HuH-7 (cell line): ENCODE results near the gene CAMTA1.

Experiments used
- DNase-seq: peaks from one replicate; pipeline ENCODE4 v3.0.0; 2011; ENCODE audit warnings: low spot score

The CAMTA1 gene

DNA sequence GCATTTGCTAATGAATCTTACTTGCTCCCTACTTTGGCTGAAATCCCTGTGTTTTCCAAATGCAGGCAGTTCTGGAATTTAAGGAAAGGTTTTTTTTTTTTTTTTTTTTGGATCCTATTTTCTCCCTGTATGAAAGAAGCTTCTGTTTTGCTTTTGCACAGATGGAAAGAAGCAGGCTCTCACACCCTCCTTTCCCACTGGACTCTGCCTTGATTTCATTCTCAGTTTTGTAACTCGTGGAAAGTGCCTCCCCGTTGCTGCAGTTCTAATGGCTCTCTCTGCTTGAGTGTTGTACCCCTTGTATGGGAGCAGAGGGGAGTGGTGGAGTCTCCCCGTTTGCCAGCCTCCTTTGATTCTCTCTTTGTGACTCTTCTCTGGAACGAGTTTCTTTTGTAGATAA is 291.9 kb downstream of the CAMTA1 start:
- DNase-seq = no peak

DNA sequence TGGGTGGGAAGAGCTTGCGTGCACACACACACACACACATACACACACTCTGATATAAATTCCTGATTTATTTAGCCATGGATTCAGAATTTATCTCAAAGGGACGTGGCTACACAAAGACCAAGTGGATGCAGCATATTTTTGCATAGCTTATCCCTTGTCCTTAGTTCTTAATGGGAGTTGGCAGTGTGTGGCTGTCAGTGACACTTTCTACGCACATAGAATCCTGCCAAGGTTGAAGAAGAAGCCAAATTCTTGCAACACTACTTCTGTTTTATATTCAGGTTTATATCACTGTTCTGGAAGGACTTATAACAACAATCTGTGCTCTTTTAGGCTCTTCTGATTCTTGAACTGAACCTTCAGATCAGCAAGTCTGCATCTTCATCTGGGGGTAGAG is 292.7 kb downstream of the CAMTA1 start:
- DNase-seq = no peak

DNA sequence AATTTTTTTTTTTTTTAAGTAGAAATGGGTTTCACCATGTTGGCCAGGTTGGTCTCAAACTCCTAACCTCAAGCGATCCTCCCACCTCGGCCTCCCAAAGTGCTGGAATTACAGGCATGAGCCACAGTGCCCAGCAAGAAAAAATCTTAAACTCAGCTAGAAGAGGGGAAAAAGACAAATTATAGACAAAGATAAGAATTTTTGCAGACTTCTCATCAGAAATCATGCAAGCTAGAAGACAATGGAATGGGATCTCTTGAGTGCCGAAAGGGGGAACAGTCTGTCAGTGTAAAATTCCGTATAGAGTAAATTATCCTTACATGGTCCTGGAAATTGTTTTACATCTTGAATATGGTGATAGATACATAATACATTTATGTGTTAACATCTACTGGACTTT is 294.4 kb downstream of the CAMTA1 start:
- DNase-seq = no peak

DNA sequence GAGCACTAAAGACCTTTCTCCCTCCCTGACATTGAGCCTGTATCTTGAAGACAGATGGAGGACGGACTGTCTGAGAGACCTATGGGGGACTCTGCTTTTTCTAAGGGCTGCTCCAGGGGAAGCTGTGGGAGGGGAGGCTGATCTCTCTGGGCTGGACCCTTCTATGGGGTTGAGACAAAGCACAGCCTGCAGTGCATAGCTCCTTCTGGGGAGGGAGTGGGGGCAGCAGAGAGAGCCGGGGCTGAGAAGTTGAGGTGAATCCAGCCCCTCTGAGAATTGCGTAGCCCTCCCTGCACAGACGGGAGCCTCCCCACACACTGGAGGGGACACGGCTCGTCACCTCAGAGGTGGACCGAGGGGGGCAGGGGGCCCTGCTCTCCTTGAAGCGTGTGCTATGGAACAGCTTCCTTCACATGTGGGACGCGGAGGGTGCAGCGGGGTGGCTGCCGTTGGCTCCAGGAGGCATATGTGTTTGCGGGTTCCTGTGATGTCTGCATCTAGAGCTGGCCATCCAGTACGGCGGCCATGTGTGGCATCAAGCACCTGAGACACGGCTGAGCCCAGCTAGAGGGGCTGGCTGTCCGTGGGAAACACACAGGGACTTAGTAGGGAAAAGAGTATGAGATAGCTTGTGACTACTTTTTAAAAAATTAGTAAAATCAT is 299.1 kb downstream of the CAMTA1 start:
- DNase-seq = no peak

DNA sequence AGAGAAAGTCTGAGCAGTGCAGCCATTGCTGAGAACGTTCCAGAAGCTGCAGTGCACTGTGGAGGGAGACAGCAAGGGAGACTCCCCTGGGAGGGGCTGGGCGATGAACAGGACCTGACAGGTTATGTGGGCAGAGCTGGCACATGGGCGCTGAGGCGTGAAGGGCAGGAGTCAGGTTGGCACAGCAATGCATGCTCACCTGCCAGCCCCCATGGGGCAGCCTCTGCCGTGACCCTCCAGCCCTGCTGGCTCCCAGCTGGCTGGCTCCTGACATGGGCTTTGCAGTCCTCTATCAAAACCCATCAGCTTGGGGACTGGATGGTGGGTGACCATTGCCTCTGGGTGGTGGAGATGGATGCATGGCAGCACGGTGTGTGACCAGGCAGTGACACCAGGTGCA is 300.3 kb downstream of the CAMTA1 start:
- no peak for DNase-seq

DNA sequence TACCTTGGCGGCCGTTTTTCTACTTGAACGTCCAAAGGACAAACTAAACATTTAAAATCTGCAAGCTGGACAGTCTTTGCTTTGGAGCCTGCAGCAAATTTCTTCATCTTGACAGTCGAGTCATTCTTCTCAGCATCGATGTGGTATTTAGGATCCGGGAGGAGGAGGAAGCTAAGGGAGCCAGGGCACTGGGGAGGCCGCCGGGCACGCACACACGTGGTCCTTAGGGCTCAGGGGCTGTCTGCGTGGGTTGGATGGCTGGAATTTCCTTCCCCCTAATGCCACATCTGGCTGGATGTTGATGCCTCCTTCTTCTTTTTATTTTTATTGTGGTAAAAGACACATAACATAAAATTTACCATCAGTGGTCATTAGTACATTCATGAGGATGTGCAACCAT is 300.9 kb downstream of the CAMTA1 start:
- no peak for DNase-seq

DNA sequence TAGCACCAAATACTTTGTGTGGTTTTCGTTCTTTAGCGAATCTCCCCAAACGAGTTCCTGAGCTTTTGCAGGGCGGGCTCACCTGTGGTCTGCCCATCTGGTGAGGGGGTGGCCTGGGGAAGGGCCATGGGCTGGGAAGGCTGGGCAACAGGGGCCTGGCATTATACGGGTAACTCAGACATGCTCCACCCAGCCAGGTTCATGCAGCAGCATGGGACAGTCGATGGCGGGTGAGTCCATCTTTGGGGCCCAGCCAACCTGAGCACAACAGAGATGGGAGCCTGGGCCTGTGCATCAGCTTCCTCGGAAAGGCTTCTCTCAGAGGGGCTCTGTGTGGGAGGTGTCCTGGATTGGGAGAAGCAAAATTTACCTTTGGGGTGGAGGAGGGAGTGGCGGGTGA is 302.6 kb downstream of the CAMTA1 start:
- DNase-seq = no peak

DNA sequence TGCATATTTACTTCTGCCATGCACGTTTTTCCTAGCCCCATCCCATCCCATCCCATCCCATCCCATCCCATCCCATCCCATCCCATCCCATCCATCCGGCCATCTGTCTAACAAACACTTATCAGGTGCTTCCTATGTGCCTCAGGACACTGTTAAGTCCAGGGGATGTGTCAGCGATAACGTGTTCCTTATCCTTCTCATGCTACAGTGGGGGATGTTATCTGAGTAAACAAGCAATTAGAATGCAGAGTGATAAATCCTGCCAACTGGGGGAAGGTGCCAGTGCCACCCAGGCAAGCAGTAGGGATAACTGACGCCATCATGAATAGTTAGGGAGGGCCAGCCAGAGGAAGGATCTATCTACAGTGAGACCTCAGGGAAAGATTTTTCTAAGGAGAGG is 304.2 kb downstream of the CAMTA1 start:
- DNase-seq = no peak

DNA sequence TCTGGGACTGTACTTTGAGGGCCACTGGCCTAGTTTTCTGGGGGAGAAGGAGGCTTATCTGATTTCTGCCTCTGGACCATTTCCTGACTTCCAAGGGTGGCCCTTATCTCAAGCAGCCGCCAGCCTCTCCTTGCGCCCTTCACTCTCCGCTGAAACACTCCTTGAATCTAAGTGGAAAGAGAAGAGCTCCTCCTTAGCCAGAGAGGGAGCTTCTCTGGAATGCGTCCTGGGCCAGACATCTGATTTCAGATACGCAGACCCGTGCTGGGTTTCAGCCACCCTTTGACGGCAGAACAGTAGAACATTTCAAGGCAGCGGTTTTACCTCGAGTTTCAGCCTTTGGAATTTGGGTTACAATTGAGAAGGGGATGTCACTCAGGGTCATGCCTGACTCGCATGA is 308.0 kb downstream of the CAMTA1 start:
- DNase-seq = no peak

DNA sequence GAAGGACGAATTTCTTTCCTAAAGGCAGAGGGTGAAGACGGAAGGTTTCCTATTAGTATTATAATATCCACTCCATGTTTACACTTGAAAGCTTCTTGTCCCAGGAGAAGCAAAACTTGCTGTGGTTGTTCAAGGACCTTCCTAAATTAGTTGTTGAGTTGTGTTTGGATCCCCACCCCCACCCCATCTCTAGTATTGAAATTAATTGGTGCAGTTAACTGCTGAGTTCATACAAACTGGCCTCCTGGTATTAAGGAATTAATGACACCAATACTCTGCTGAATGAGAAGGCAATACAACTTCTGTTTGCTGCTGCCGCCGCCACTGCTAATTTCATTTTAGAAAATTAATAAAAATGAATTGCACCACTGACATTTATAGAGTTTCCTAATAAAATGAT is 308.8 kb downstream of the CAMTA1 start:
- no peak for DNase-seq

DNA sequence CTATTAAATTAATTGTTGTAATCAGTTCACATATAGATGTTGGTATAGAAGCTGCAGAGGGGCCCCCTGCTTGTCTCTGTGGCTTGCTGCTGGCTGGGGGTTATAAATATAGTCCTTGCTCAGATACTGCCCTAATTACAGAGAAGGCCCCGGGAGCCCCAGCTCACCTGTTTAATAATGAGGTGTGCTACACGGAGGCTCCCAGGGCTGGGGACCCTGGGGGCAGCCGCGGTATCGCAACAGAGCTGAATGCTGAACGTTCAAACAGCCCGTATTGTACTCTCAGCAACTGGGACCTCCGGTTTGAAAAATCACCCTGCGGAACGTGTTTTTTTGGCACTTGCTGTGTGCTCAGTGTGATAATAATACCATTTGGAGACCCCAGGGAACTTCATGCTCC is 309.3 kb downstream of the CAMTA1 start:
- no peak for DNase-seq

DNA sequence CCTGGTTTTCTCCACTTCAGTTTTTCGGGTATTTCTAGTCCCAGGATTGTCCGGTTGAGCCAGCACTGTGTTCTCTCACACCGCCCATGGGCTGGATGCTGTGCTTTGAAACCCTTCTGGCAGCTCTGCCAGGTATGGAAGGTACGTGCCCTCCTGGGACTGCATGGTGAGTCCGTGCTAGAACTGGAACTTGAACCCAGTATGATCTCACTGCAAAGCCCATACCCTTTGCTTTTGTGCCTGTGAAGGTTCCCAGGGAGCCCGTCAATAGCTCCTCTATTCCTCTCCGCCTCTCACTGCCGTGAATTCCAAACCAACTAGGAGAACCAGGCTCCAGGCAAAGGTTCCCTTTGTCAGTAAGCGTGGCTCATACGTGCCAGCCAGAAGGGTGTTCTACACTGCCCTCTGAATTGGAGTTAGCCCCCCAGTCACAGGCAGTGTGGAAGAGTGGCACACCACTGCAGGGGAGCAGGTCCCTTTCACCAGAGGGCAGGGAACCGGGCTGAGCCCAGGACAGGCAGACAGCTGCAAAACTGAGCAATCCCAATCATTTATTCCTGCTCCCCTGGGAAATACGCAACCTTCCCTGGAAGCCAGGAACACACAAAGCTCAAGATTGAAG is 310.2 kb downstream of the CAMTA1 start:
- no peak for DNase-seq

DNA sequence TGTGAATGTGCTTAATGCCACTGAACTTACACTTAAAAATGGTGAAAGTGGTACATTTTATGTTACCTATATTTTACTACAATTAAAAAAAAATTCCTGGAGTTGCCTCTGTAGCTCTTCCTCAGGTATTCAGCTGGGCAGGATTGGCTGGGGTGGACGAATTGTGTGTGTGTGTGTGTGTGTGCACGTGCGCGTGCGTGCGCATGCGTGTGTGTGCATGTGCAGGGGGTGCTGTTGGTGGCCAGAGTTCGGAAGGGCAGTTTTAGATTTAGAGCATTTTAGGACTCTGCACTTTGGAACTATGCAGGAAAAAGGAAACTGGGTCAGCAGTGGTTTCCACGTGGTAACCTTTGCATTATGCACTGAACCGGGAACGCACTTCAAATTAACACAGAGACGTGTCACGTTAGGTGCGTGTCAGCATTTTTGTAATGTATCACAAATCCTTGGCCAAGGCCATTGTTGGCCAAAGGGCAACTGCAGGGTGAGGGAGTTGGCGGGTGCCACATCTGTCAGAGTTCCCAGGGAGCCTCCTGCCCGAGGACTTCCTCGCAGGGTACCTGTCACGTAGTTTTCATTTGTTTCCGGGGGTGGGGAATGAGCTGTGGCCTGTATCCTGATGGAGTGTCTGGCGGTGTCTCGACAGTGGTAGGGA is 312.8 kb downstream of the CAMTA1 start:
- no peak for DNase-seq

DNA sequence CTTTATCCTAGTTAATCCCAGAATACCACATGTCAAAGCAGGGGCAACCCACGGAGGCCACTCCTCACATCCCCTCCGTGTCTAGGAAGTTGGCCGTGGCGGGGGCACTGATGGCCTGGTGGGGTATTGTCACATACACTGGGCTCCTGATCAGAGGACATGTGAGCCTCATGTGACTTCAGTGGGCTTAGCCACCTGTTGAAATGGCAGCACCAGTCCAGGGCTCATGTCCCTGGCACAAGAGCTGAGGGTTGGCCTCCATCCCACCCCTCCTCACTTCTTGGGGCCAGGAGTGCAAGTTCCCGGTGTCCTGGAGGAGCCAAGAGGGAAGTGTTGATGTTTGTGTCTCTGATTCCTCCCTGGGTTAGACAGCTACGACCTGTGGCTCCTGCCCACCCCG is 313.4 kb downstream of the CAMTA1 start:
- no peak for DNase-seq

DNA sequence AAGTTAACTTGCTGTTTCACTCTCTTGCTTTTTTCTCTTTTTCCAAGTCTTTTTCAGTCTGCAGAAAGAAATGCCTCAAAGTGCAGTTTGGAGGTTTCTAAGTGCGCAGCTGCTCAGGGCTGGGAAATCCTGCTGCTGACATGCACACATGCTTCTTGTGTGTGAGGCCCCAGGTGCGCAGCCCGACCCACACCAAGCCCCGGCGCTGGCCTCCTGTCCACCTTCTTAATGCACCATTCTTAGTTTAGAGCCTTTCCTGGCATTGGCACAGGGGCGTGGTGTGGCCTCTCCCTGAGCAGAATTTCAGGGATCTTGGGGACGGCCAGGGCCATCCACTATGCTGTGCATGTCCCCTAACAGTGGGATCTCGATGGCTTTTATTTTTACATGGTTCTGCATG is 315.2 kb downstream of the CAMTA1 start:
- DNase-seq = no peak

DNA sequence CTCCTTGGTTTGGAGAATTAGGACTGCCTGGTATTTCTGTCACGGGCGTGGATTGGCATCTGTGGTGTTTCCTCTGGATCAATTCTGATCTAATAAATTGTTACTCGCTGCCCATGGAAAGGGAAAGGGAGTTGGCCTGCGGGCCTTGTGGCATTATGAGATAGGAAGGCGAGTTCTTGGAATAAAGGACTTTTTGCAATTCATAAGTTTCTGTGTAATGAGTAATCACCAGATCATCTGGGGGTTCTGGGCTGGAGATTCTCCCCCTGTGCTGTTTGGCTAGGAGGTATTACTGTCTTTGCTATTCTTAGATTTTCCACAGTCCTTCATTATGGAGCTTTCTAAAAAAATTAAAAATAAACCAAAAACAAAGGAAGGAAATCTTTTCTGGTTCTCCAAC is 315.9 kb downstream of the CAMTA1 start:
- DNase-seq = no peak

DNA sequence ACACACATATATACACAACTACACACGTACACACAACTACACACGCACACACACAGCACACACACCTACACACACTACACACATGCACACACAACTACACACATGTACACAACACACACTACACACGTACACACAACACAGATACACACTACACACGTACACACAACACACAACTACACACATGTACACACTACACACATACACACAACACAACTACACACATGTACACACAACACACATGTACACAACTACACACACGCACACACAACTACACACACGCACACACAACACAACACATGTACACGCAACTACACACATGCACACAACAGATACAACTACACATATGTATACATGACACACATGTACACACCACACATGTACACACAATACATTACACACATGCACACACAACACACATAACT is 318.1 kb downstream of the CAMTA1 start:
- no peak for DNase-seq

DNA sequence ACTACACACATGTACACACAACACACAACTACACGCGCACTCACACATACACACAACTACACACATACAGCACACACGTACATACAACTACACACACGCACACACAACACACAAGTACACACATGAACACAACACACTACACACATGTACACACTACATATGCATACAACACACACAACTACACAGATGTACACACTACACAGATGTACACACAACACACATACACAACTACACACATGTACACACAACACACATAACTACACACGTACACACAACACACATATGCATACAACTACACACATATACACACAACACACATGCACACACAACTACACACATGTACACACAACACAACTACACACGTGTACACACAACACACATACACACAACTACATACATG is 318.6 kb downstream of the CAMTA1 start:
- no peak for DNase-seq

DNA sequence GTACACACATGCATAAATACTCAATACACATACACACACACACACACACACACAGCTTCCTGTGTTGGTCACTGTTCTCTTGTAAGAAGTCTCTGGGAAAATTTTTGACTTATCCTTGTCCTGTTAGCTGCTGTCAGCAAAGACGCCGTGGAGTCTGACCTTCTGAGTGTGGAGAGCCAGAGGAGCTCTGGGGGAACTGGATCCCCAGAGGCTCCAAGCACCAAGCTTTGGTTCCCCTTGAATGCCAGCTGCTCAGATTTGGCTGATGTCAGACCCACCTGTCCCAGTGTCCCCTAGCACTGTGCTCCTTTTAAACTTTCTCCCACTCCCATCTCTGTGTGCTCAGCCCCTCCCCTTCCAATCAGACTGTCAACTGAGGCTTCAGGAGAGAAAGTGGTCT is 319.1 kb downstream of the CAMTA1 start:
- no peak for DNase-seq

DNA sequence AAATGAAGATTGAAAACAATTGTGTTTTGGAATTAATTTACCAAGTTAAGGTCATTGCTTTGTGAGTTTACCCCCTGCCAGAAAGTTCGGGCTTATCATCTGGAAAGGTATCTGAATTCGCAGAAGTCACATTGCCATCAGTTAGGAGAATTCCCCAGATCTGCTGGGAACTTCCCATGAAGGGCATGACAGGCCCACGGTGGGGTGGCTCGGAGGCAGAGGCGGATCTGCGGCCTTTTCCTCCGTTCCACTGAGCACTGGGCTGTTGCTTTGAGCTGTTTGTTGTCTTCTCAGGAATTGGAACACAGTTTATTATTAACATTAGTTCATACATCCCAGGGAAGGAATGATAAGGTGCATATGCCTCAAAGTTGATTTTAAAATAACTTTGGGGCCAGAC is 320.0 kb downstream of the CAMTA1 start:
- no peak for DNase-seq

DNA sequence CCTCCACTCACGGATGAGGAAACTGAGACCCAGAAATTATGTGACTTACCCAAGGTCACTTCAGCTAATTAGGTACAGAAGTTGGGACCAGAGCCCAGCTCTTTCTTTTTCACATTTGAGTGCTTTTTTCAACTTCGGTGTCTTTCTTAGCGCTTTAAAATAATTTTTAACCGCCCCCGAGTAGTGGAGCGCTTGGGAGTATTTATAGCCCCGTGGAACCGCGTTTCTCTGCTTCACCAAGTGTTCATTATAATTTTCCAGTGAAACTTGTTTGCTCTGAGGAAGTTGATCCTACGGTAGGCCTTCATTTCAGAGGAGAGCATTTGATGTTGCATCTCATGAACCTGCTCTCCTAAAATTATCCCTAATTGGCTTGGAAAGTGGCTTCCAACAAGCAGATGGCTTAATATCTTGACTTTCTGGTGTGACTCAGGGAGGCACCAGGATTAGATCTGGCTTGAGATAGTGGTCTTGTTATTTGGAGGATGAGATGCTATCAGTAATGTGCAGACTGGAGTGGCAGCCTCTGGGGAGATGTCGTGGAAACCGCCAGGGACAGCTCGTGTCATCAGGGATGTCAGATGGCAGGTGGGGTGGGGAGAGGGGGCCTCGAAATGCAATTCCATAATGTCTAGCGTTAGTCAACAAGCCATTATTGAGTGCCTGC is 321.3 kb downstream of the CAMTA1 start:
- no peak for DNase-seq

DNA sequence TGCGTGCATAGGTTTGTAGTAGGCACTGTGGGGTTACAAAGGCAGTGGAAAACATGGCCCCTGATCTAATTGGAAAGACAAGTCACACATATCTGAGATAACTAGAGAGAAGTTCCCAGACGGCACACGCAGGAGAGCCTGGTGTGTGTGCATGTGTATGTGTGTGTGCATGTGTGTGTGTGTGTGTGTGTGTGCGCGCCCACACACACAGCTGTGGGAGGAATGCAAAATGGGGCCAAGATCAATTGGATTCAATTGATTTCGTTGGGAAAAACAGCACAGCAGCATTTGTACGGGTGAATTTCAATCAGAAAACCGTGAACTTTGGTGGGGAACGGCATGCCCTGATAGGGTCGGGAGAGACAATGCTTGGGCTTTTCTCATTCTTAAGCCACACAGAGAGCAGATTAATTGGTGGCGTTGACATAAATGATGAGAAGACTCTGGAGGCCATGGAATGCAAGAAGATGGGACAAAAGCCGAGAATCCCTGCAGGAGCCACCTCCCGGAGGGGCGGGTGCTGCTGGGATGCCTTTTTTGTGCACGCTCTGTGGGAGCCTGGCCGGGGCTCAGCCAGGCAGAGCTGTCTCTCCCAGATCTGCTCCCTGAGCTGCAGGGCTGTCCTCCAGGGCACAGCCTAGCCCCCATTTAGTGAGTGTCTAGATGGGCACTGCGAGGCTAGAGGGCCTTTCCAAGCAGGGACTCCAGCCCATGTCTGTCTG is 322.0 kb downstream of the CAMTA1 start:
- DNase-seq = no peak

DNA sequence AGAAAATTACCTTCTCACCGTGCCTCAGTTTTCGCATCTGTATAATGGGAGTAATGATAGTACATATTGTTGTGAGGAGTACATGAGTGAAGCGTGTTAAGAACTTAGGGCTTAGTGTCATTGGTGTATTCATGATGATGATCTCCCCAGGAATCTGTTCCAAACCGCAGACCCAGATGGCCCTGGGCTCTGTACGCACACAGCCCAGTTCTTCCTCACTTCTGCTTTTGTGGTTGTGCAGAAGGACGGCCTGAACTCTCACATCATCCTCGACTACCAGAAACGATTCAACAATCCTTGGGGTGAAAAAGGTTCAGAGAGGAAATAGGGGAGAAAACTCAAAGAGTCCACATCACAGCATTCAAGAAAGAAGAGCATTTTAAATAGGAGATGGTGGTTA is 323.0 kb downstream of the CAMTA1 start:
- no peak for DNase-seq
